ENCODE results near the gene CEACAM20. TPM values are rescaled to one million over a fixed set of nuclear protein-coding genes. Genes with fewer than 3 reads are reported as not detected.

Gene CEACAM20
- total and polyA plus RNA-seq, 2 of the 13 experiments (the other 11 are each of a cell fraction or from before 2014, with no cell fraction given) = 0.04 TPM; not detected in 1

- TF ChIP-seq ZKSCAN8 (CRISPR knock-in tag; IDR thresholded peaks at IDR 0.05; ENCODE audit: borderline replicate concordance) (no peak), HCFC1 (IDR thresholded peaks at IDR 0.05; ENCODE audit: low read depth, low read length) (peak; percentile 86), RAD51 (IDR thresholded peaks at IDR 0.05; ENCODE audit: borderline replicate concordance) (no peak), TRAFD1 (CRISPR knock-in tag; IDR thresholded peaks at IDR 0.05; ENCODE audit: borderline replicate concordance) (no peak), KDM6A (CRISPR knock-in tag; IDR thresholded peaks at IDR 0.05; ENCODE audit: low read depth) (no peak), ZNF430 (CRISPR knock-in tag; IDR thresholded peaks at IDR 0.05) (peak; percentile 95), ZNF383 (CRISPR knock-in tag; IDR thresholded peaks at IDR 0.05; ENCODE audit: borderline replicate concordance) (no peak), KDM5A (IDR thresholded peaks at IDR 0.05; ENCODE audit: borderline replicate concordance, low read length) (peak; percentile 74; the same call in 1 of the 2 replicates), ZHX1 (CRISPR knock-in tag; IDR thresholded peaks at IDR 0.05; ENCODE audit: low read depth) (peak; percentile 63), ZNF12 (CRISPR knock-in tag; IDR thresholded peaks at IDR 0.05) (no peak), ZNF773 (CRISPR knock-in tag; IDR thresholded peaks at IDR 0.05; ENCODE audit: borderline replicate concordance) (peak; percentile 18; the same call in 1 of the 2 replicates), GTF3A (CRISPR knock-in tag; conservative IDR thresholded peaks at IDR 0.05) (no peak), ERF (CRISPR knock-in tag; IDR thresholded peaks at IDR 0.05) (peak; percentile 95; the same call in 1 of the 2 replicates), FOXP4 (CRISPR knock-in tag; IDR thresholded peaks at IDR 0.05) (no peak), SIX1 (CRISPR knock-in tag; IDR thresholded peaks at IDR 0.05; ENCODE audit: borderline replicate concordance) (peak; percentile 41; the same call in 1 of the 2 replicates), LBX2 (CRISPR knock-in tag; IDR thresholded peaks at IDR 0.05; ENCODE audit: borderline replicate concordance) (peak; percentile 44), RFXAP (CRISPR knock-in tag; IDR thresholded peaks at IDR 0.05; ENCODE audit: borderline replicate concordance) (peak; percentile 62; the same call in 1 of the 2 replicates), ZNF691 (CRISPR knock-in tag; IDR thresholded peaks at IDR 0.05; ENCODE audit: borderline replicate concordance, low read depth) (peak; percentile 25; the same call in 1 of the 2 replicates), NKX3-1 (CRISPR knock-in tag; IDR thresholded peaks at IDR 0.05) (peak; percentile 56; the same call in 1 of the 2 replicates)
These were observed 29.2 kb downstream of the CEACAM20 start, which contains the start of gene ZNF180 (continued) for GRCh38 chr19:44499962-44500949.

All from HepG2 (cell line).